SK-N-MC (cell line): ENCODE measurements around the gene CHMP4B.

ENCODE experiments used
- EZH2 ChIP-seq: fragments of 200-600 bp; sonication (generic); IDR thresholded peaks from one replicate; pipeline ENCODE4 v1.6.1; 2017; ENCODE audit warnings: antibody characterized with exemption
- FOXP2 ChIP-seq: optimal IDR thresholded peaks from 2 replicates; pipeline ENCODE3; 2011; ENCODE audit warnings: mild to moderate bottlenecking, moderate library complexity; ENCODE audit not compliant: insufficient read depth; ENCODE audit errors: extremely low read length, control extremely low read depth
- POLR2AphosphoS5 ChIP-seq: IDR thresholded peaks from 2 replicates; pipeline ENCODE4 v1.6.1; 2012; ENCODE audit warnings: mild to moderate bottlenecking, low read depth, low read length, borderline replicate concordance

GRCh38 chr20:33875534-33876026 is 64.4 kb downstream of the CHMP4B start:
- TF ChIP-seq EZH2 (no peak), POLR2AphosphoS5 (no peak), FOXP2 (no peak)
